SU-DHL-6 (cell line): ENCODE results near the gene PRDM16.

Experiments used
- H2AFZ ChIP-seq: fragments of 200-600 bp; sonication (generic); 2 replicates; pipeline ENCODE4 v1.6.1; 2014; ENCODE audit warnings: low read depth, mild to moderate bottlenecking, moderate library complexity, mixed read lengths, antibody characterized with exemption, low read length; ENCODE audit not compliant: severe bottlenecking
- H3F3A ChIP-seq: fragments of 200-600 bp; shearing (Covaris generic); 2 replicates; pipeline ENCODE4 v1.6.0; 2016; ENCODE audit warnings: antibody characterized with exemption, mild to moderate bottlenecking; ENCODE audit not compliant: insufficient read depth
- H3K27ac ChIP-seq: fragments of 200-600 bp; sonication (generic); 2 replicates; pipeline ENCODE4 v1.5.1; 2016; ENCODE audit warnings: low read depth, mild to moderate bottlenecking, low read length, moderate library complexity, mixed read lengths
- H3K27me3 ChIP-seq: fragments of 200-600 bp; sonication (generic), shearing (Covaris generic); 2 replicates; pipeline ENCODE4 v1.6.0; 2014; ENCODE audit warnings: mild to moderate bottlenecking, low read length
- H3K36me3 ChIP-seq: fragments of 200-600 bp; sonication (generic); 2 replicates; pipeline ENCODE4 v1.6.1; 2014; ENCODE audit warnings: mild to moderate bottlenecking, low read length, mixed read lengths
- H3K4me2 ChIP-seq: fragments of 300-600, 200-600 bp; shearing (Covaris generic), sonication (generic); 2 replicates; pipeline ENCODE4 v1.6.0; 2014; ENCODE audit warnings: low read length, low read depth, mild to moderate bottlenecking; ENCODE audit not compliant: poor library complexity, severe bottlenecking
- H3K4me3 ChIP-seq: fragments of 200-600 bp; sonication (generic); 2 replicates; pipeline ENCODE4 v1.5.1; 2014; ENCODE audit warnings: antibody characterized with exemption, low read length, mild to moderate bottlenecking, mixed read lengths; ENCODE audit not compliant: insufficient read depth, poor library complexity, severe bottlenecking
- H3K79me2 ChIP-seq: fragments of 200-600 bp; sonication (generic); 2 replicates; pipeline ENCODE4 v1.6.1; 2014; ENCODE audit warnings: mild to moderate bottlenecking, low read length, moderate library complexity; ENCODE audit not compliant: insufficient read depth
- H3K9ac ChIP-seq: fragments of 200-600 bp; sonication (generic); 2 replicates; pipeline ENCODE4 v1.7.0; 2014; ENCODE audit warnings: mild to moderate bottlenecking, low read length
- H3K9me2 ChIP-seq: fragments of 200-600 bp; sonication (generic); replicated peaks from 2 replicates; pipeline ENCODE4 v1.6.1; 2014; ENCODE audit warnings: low read length; ENCODE audit not compliant: insufficient read depth
- H3K9me3 ChIP-seq: fragments of 200-600 bp; sonication (generic); 2 replicates; pipeline ENCODE4 v1.6.1; 2014; ENCODE audit warnings: low read length, mixed read lengths; ENCODE audit not compliant: insufficient read depth
- H4K20me1 ChIP-seq: fragments of 200-600 bp; sonication (generic); 2 replicates; pipeline ENCODE4 v1.6.1; 2014; ENCODE audit warnings: low read depth, mild to moderate bottlenecking, antibody characterized with exemption, low read length, moderate library complexity, mixed read lengths
- EZH2phosphoT487 ChIP-seq: fragments of 200-600 bp; sonication (generic), shearing (Covaris generic); conservative IDR thresholded peaks from 2 replicates; pipeline ENCODE4 v1.6.1; 2018; ENCODE audit warnings: mild to moderate bottlenecking, antibody characterized with exemption, low read length, moderate library complexity, mixed read lengths
- TF ChIP-seq, protein P1 (sequence below): fragments of 200-600 bp; sonication (generic); IDR thresholded peaks from one replicate; pipeline ENCODE4 v1.5.1; 2017; ENCODE audit warnings: antibody characterized with exemption, mild to moderate bottlenecking, low read length, moderate library complexity; ENCODE audit not compliant: insufficient read depth, poor library complexity, severe bottlenecking

Gene PRDM16

DNA sequence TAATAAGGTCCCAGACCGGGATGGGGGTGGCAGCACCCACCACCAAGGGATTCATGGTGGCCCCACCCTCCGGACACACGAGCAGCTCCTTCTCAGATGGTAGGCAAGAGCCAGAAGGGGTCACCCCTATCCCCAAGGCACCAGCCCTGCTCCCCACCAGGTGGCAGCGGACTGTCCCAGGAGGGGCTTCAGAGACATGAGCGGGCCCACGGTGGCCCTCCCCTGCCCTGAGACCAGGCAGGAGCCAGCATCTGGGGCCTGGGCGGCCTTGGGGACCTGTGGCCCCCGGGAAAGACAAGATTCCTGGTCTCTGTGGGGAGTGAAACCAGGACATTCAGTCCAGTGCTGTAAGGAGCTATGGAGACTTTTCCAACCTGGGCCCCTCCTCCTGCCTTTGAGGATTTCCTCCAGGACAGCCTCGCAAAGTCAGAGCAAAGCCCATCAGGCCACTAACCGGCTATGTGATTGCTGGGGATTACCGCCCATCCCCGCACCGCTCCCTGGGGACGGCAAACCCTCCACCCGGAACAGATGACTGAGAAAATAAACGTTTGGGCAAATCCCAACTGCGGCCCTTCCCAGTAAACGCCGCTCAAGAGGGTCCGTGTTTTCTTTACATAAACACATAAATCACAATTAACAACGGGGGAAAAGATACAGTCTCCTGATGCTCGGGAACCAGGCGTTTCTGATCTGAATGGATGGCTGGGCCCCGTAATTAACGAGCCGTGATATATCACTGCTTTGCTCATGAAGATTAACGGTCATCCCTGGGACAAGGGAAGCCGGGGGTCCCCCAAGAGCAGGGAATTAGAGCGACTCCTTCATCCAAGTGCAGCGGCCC lies 334.6 kb downstream of the PRDM16 start:
- Histone ChIP-seq H3K4me3 (no peak overlapping the region), H3K4me2 (no peak overlapping the region), H4K20me1 (no peaks in the 10 kb centered on the region), H3F3A (no peaks in the 10 kb centered on the region), H3K36me3 (no peaks in the 10 kb centered on the region), H3K27ac (no peak overlapping the region), H3K9me2 (no peaks in the 10 kb centered on the region), H3K9me3 (no peaks in the 10 kb centered on the region), H2AFZ (no peak overlapping the region), H3K27me3 (no peaks in the 10 kb centered on the region), H3K79me2 (no peaks in the 10 kb centered on the region), H3K9ac (no peak overlapping the region)
- TF ChIP-seq EZH2phosphoT487, result no peak
- TF ChIP-seq, protein P1, sequence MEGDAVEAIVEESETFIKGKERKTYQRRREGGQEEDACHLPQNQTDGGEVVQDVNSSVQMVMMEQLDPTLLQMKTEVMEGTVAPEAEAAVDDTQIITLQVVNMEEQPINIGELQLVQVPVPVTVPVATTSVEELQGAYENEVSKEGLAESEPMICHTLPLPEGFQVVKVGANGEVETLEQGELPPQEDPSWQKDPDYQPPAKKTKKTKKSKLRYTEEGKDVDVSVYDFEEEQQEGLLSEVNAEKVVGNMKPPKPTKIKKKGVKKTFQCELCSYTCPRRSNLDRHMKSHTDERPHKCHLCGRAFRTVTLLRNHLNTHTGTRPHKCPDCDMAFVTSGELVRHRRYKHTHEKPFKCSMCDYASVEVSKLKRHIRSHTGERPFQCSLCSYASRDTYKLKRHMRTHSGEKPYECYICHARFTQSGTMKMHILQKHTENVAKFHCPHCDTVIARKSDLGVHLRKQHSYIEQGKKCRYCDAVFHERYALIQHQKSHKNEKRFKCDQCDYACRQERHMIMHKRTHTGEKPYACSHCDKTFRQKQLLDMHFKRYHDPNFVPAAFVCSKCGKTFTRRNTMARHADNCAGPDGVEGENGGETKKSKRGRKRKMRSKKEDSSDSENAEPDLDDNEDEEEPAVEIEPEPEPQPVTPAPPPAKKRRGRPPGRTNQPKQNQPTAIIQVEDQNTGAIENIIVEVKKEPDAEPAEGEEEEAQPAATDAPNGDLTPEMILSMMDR, result no peak

DNA sequence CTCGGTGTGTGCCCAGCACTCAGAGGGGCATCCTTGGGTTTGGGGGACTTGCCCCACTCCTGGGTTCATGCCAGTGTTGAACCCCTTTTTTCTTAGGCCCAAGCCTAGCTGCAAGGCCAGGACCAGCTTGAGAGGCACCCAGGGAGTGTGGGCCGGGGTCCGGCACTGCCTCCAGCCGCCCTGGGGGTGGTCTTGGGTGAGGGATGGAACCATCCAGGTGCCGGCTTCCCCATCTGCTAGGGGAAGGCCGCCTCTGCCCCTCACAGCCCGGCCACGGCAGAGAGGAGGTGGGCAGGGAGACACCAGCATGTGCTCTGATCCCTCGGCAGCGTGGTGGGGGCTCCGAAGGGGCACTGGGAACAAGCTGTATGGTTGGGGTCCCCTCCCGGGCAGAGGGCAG lies 335.3 kb downstream of the PRDM16 start:
- Histone ChIP-seq H2AFZ (no peak overlapping the region), H3F3A (no peaks in the 10 kb centered on the region), H3K27me3 (no peaks in the 10 kb centered on the region), H3K27ac (no peak overlapping the region), H3K4me3 (no peak overlapping the region), H3K9ac (no peak overlapping the region), H4K20me1 (no peaks in the 10 kb centered on the region), H3K9me3 (no peaks in the 10 kb centered on the region), H3K36me3 (no peaks in the 10 kb centered on the region), H3K9me2 (no peaks in the 10 kb centered on the region), H3K4me2 (no peak overlapping the region), H3K79me2 (no peaks in the 10 kb centered on the region)
- no peak for TF ChIP-seq EZH2phosphoT487
- TF ChIP-seq, protein P1, result no peak

DNA sequence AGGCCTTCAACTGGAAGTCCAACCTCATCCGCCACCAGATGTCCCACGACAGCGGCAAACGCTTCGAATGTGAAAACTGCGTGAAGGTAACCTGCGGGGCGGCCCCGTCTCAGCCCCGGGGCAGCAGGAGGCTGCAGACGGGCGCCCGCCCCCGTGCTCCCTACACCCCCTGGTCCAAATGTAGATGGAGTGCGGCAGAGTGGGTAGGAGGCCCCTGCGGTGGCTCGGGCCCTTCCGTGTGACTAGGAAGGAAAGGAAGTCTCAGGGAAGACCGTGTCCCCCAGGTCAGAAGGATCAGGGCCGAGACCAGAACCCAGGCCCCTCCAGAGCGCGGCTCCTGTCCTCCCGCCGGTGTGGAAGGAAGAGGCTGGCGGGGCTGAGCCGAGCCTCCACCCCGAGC lies 335.8 kb downstream of the PRDM16 start:
- H3K27me3 ChIP-seq, result no peaks in the 10 kb centered on the region
- TF ChIP-seq EZH2phosphoT487, result no peak
- TF ChIP-seq, protein P1, result no peak

More for the DNA sequence above, 335.8 kb downstream of the PRDM16 start:
- Histone ChIP-seq H2AFZ (no peak overlapping the region), H3K27ac (no peak overlapping the region), H3K9me2 (no peaks in the 10 kb centered on the region), H4K20me1 (no peaks in the 10 kb centered on the region), H3K79me2 (no peaks in the 10 kb centered on the region), H3K9me3 (no peaks in the 10 kb centered on the region), H3K9ac (no peak overlapping the region), H3K36me3 (no peaks in the 10 kb centered on the region), H3K4me2 (no peak overlapping the region), H3K4me3 (no peak overlapping the region), H3F3A (no peaks in the 10 kb centered on the region)
